SK-N-DZ (cell line): ENCODE data around the gene VSIR.

Source experiments
- DNase-seq: peaks from one replicate; pipeline ENCODE4 v3.0.0-alpha.2; 2015; ENCODE audit warnings: low spot score

VSIR gene

DNA sequence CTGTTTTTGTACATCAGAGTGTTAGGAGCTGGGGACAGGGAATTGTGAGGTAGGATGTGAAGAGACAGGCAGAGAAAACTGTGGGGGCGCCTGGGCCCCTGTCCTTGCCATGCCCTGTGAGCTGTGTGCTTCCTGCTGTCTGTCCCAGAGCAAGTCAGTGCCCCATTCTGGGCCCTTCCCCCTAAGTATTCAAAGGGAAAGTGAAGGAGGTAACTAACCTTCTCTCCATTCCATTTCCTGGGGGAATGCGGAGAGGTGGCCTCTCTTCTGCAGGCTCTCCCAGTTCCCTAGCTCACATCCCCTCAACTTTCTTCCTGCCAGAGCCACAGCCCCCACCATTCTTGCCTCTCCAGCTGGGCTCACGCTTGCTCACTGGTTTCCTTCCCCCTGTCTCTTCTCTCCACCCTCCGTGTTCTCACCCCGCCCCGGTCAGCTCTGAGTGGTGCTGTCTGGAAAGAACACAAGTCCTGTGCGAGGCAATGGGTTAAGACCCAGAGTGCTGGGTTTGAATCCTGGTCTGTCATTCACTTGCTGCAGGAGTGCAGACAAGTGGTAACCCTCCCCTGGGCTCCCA, 9.7 kb upstream of the VSIR start:
- DNase-seq: no peak

- DNase-seq: no peak
Measured at GRCh38 chr10:71782221-71782916, 9.0 kb upstream of the VSIR start.

DNA sequence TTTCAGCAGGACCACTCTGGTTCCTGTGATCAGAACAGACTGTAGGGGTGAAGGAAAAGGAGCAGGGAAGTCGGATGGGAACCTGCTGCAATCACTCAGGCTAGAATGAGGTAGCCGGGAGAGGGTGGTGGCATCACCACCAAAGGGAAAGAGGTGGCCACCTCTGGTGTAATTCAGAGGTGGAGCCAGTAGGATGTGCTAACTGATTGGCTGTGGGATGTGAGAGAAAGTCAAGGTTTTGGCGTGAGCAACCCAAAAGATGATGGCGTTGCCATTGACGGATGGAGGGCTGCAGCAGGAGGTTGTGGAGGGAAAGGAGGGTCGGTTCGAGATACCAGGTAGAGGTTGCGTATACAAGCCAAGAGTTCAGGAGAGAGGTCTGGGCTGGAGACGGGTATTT, 7.4 kb upstream of the VSIR start:
- DNase-seq: no peak

GRCh38 chr10:71780156-71780555, 6.8 kb upstream of the VSIR start:
- DNase-seq: no peak

GRCh38 chr10:71779641-71780040, 6.3 kb upstream of the VSIR start:
- DNase-seq: no peak

- DNase-seq: no peak
Measured at GRCh38 chr10:71778071-71778825, 4.9 kb upstream of the VSIR start.

DNA sequence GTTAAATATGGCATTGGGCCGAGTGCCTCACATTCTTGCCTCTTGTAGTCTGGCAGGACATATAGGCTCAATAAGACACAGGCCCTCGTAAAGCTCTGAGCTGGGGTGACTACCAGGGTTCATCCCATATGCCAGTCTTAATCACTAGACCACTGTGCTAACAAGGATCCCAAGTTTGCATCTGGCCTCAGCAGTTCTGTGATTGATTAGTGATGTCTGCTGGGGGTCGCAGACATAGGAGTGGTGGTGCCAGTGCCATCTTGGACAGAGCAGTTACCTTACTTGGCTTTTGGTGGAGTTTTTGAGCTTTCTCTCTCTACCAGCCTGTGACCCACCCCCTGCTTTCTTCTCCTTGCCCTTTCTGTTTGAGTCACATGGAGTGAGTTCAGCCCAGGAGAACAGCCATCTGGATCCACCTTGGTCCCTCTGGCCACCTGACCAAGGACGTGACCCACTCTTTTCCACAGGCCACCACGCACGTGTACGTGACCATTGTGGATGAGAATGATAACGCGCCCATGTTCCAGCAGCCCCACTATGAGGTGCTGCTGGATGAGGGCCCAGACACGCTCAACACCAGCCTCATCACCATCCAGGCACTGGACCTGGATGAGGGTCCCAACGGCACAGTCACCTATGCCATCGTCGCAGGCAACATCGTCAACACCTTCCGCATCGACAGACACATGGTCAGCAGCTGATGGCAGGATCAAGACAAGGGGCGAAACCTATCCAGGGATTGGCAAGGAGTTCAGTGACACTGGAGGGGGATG, 4.1 kb upstream of the VSIR start:
- no peak for DNase-seq

DNA sequence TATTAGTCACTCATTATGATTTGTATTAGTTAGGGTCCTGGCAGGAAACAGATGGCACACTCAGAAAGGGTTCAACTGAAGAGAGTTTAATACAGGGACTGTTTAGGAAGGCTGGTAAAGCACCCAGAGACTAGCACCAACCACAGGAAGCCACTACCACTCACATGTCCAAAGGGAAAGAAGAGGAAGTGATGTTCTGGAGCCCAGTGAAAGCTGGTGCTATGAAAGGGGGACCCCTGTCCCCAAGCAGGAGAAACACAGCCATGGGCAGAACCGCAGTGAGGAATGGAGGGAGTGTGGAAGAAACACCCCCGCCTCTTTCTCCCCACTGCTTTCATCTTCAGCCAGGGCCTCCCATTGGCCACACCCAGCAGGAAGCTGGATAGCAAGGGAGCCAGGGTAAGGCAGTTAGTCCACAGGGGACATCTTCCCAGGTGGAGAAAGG, 3.2 kb upstream of the VSIR start:
- no peak for DNase-seq

GRCh38 chr10:71774916-71775702, 1.8 kb upstream of the VSIR start:
- DNase-seq: no peak

- no peak for DNase-seq
Measured at GRCh38 chr10:71772832-71773220, 494 bp downstream of the VSIR start.

DNA sequence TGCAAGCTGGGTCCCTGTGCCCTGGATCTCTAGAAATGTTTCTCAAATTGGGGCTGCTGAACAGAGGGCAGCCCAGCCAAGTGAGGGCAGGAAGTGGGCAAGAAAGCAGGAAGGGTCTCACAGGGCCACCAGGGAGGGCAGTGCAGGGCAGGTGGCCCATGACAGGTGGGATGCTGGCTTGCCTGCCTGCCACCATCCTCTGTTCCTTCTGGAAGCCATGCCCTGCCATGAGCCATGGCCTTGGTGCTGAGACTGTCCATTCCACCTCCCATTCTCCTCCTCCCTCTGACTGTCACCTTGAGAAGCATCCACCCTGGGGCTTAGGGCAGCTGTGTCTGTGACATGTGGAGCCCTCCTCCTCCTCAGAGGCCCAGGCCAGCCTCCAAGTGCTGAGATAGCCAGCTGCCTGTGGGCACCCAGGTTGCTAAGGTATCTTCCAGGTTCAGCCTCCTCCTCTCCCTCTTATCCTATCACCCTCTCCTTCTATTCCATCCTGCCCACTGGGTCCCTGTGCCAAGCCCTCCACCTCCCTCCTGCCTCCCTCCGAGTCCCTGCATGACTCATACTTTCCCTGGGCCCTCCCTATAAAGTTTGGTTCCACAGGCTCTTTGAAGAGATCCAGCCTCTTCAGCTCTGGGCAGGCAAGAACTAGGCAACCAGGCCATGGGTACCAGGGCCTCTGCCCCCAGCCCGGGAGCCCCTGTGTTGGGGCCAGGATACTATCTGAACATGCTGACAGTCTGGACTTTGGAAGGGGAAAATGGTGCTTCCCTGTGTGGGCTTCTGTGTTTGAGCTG, 1.3 kb downstream of the VSIR start:
- DNase-seq: no peak

- no peak for DNase-seq
Measured at GRCh38 chr10:71771204-71771603, 2.1 kb downstream of the VSIR start.

- no peak for DNase-seq
Measured at GRCh38 chr10:71770789-71771188, 2.5 kb downstream of the VSIR start.

- DNase-seq: no peak
Measured at GRCh38 chr10:71770255-71770654, 3.1 kb downstream of the VSIR start.

DNA sequence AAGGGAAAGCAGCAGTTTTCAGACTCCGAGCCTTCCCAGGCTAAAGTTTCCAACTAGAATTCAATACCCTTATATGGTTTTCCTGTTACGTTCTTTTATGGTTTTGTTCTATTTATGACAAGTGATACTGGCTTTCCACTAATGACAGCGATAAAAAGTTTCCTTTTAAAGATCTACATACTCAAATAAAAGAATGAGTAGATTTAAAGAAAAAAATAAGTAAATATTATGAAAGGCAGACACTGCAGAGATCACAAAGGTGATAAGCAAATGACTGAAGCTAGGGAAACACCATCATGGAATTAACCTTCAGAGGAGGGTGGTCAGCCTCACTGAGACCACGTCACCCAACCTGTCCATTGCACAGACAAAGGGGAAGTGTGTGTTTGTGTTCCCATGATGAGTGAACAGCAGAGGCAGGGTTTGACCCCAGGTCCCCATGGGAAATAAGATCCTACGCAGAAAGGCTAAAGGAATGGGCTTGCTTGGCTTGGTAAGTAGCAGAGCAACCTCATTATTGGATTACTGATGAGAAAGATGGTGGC, 4.0 kb downstream of the VSIR start:
- DNase-seq: no peak

- no peak for DNase-seq
Measured at GRCh38 chr10:71767420-71768035, 5.8 kb downstream of the VSIR start.

DNA sequence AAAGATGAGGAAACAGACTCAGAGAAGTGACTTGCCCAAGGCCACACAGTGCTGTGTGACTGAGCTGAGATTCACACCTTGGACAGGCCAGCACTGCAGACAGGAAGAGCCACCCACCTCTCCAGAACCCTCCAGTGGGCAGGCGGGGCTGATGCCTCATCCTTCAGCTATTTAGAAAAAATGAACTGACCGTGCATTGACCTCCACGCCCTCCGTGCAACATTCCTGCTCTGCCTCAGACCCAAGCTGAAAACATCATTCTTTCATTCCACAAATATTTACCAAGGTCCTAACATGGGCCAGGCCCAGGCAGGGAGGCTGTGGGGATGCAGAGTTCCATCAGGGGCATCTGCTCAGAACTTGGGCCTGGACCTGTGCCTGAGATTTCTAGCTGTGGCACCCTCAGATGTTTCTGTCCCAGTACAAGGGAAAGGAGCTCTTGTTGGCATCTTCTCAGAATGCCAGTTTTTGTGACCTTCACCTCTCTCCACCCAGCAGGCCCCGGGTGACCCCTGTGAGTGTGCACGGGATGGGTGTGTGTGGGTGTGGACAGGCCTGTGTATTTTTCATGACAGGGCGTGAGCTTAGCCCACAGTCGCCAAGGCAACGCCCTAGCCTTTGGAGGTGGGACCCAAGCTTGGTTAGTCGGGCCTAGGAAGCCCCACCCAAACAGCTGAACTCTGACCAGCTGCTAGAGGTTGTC, 6.5 kb downstream of the VSIR start:
- no peak for DNase-seq

- DNase-seq: no peak
Measured at GRCh38 chr10:71765906-71766716, 7.2 kb downstream of the VSIR start.
